Measurements from ENCODE around the gene TASP1. TPM values are rescaled to one million over a fixed set of nuclear protein-coding genes. Genes with fewer than 3 reads are reported as not detected.
A peak's percentile ranks its signal among the peaks of the same experiment; 100 is the strongest.

Gene TASP1
- total and polyA plus RNA-seq, 2 donors from 2014 or later: 6.0 to 22.7 TPM

DNA sequence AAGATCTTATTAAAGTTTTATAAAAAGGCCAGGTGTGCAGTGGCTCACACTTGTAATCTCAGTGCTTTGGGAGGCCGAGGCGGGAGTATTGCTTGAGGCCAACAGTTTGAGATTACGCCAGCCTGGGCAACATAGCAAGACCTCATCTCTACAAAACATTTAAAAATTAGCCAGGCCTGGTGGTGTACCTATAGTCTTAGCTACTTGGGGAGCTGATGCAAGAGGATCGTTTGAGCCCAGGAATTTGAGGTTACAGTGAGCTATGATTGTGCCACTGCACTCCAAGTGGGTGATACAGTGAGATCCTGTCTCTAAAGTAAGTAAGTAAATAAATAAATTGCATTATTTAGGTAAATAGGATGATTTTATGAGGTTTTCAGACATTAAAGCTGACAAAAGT lies 234.4 kb downstream of the TASP1 start:
- Histone ChIP-seq H3K27ac (ENCODE audit: low read depth in 2 of 2, low read length in 2 of 2) (no peak overlapping the region), H3K27me3 (ENCODE audit: control insufficient read depth, insufficient read depth, low read length) (no peaks in the 10 kb centered on the region), H3K4me3 (ENCODE audit: low read length in 3 of 3) (no peak overlapping the region), H3K4me1 (ENCODE audit: control insufficient read depth in 2 of 3, insufficient read depth in 2 of 3, low read depth in 1 of 3, low read length in 3 of 3) (no peaks in the 10 kb centered on the region), H3K9ac (ENCODE audit: low read length in 3 of 3) (no peak overlapping the region), H3K9me3 (ENCODE audit: control insufficient read depth in 2 of 3, insufficient read depth in 1 of 3, low read length in 3 of 3) (no peaks in the 10 kb centered on the region), H3K36me3 (ENCODE audit: control insufficient read depth in 2 of 3, insufficient read depth in 3 of 3, low read length in 3 of 3) (no peaks in the 10 kb centered on the region)
- no peak for DNase-seq
- intact Hi-C loops (cut with DNase I): no loop called here
- TF ChIP-seq, protein P1, sequence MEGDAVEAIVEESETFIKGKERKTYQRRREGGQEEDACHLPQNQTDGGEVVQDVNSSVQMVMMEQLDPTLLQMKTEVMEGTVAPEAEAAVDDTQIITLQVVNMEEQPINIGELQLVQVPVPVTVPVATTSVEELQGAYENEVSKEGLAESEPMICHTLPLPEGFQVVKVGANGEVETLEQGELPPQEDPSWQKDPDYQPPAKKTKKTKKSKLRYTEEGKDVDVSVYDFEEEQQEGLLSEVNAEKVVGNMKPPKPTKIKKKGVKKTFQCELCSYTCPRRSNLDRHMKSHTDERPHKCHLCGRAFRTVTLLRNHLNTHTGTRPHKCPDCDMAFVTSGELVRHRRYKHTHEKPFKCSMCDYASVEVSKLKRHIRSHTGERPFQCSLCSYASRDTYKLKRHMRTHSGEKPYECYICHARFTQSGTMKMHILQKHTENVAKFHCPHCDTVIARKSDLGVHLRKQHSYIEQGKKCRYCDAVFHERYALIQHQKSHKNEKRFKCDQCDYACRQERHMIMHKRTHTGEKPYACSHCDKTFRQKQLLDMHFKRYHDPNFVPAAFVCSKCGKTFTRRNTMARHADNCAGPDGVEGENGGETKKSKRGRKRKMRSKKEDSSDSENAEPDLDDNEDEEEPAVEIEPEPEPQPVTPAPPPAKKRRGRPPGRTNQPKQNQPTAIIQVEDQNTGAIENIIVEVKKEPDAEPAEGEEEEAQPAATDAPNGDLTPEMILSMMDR (IDR thresholded peaks at IDR 0.05; ENCODE audit: borderline replicate concordance, extremely low read depth, insufficient read depth): no peak
- FAIRE-seq: no peak

DNA sequence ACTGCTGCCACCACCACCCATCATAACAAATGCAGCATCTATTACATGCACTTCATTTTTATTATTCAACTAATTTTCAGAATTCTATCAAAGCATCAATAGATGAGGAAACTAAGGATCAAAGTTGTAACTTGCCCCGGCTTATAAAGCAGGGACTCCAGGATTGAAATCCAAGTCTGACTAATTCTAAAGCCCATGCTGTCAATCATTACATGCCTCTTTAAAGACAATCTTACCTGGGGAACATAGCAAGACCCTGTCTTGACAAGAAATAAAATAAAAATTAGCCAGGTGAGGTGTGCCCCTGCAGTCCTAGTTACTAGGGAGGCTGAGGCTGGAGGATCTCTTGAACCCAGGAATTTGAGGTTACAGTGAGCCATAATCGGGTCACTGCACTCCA lies 235.3 kb downstream of the TASP1 start:
- no peak overlapping the region for H3K27ac ChIP-seq (ENCODE audit: low read depth in 2 of 2, low read length in 2 of 2)
- DNase-seq: no peak
- H3K9me3 ChIP-seq (ENCODE audit: control insufficient read depth in 2 of 3, insufficient read depth in 1 of 3, low read length in 3 of 3): no peaks in the 10 kb centered on the region
- H3K4me1 ChIP-seq (ENCODE audit: control insufficient read depth in 2 of 3, insufficient read depth in 2 of 3, low read depth in 1 of 3, low read length in 3 of 3): no peaks in the 10 kb centered on the region
- no peaks in the 10 kb centered on the region for H3K36me3 ChIP-seq (ENCODE audit: control insufficient read depth in 2 of 3, insufficient read depth in 3 of 3, low read length in 3 of 3)
- H3K9ac ChIP-seq (ENCODE audit: low read length in 3 of 3): no peak overlapping the region
- no peak for FAIRE-seq
- H3K4me3 ChIP-seq (ENCODE audit: low read length in 3 of 3): no peak overlapping the region
- H3K27me3 ChIP-seq (ENCODE audit: control insufficient read depth, insufficient read depth, low read length): no peaks in the 10 kb centered on the region
- intact Hi-C loops (cut with DNase I): no loop called here
- TF ChIP-seq, protein P1 (IDR thresholded peaks at IDR 0.05; ENCODE audit: borderline replicate concordance, extremely low read depth, insufficient read depth): no peak

DNA sequence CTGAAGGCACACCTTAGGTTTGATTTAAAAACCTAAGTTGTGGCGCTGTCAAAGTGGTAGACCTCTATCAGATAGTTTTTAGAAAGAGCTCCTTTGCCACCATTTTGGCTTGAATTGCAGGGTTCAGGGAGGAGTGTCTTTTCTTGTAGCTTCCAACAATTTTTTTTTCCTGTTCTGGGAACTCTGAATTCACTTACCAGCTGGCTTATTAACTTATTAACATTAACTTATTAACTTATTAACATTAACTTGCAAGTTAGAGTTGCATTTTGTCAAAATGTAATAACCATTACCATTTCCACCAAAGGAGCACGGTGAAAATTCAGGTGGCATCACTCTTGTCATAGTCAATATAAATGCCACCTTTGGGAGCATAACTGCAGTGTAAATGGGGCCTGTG lies 235.7 kb downstream of the TASP1 start:
- FAIRE-seq (no peak), DNase-seq (no peak)
- H3K9me3 ChIP-seq (ENCODE audit: control insufficient read depth in 2 of 3, insufficient read depth in 1 of 3, low read length in 3 of 3): no peaks in the 10 kb centered on the region
- no peaks in the 10 kb centered on the region for H3K4me1 ChIP-seq (ENCODE audit: control insufficient read depth in 2 of 3, insufficient read depth in 2 of 3, low read depth in 1 of 3, low read length in 3 of 3)
- H3K4me3 ChIP-seq (ENCODE audit: low read length in 3 of 3): no peak overlapping the region
- H3K27ac ChIP-seq (ENCODE audit: low read depth in 2 of 2, low read length in 2 of 2): no peak overlapping the region
- intact Hi-C loops (cut with DNase I): no loop called here
- no peaks in the 10 kb centered on the region for H3K36me3 ChIP-seq (ENCODE audit: control insufficient read depth in 2 of 3, insufficient read depth in 3 of 3, low read length in 3 of 3)
- H3K27me3 ChIP-seq (ENCODE audit: control insufficient read depth, insufficient read depth, low read length): no peaks in the 10 kb centered on the region
- H3K9ac ChIP-seq (ENCODE audit: low read length in 3 of 3): no peak overlapping the region
- TF ChIP-seq, protein P1 (IDR thresholded peaks at IDR 0.05; ENCODE audit: borderline replicate concordance, extremely low read depth, insufficient read depth): no peak

DNA sequence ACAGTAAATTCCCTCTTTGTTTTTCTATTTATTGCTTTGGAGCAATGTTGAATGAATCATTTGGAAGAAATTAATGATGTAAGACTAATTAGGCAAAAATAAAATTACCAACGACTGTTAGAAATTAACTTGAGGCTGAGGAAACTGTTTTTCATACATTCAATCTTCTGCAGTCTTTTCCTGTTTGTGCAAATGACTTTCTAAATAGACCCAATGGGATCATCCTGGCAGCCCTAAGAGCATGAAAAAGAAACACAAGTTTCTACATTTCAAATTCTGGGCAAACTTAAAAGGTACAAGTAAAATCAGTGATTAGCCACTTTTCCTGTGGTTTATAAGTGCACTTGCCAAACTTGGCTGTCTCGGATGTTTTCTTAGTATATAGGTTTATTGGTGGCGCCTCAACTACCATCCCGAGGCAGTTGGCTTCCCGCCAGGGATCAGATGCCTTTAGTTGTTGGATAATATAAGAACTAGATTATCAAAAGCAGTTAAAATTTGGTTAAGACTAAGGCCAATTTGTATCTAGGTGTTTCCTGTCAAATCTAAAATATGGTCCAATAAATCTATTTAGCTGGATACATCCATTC lies 236.5 kb downstream of the TASP1 start:
- no peaks in the 10 kb centered on the region for H3K27me3 ChIP-seq (ENCODE audit: control insufficient read depth, insufficient read depth, low read length)
- H3K9me3 ChIP-seq (ENCODE audit: control insufficient read depth in 2 of 3, insufficient read depth in 1 of 3, low read length in 3 of 3): no peaks in the 10 kb centered on the region
- peak overlapping the region in 1 of 3 donors; percentile 15 for H3K4me3 ChIP-seq (ENCODE audit: low read length in 3 of 3)
- H3K9ac ChIP-seq (ENCODE audit: low read length in 3 of 3): no peak overlapping the region
- no peak for DNase-seq
- intact Hi-C loops (cut with DNase I): no loop called here
- H3K36me3 ChIP-seq (ENCODE audit: control insufficient read depth in 2 of 3, insufficient read depth in 3 of 3, low read length in 3 of 3): no peaks in the 10 kb centered on the region
- no peak overlapping the region for H3K27ac ChIP-seq (ENCODE audit: low read depth in 2 of 2, low read length in 2 of 2)
- FAIRE-seq: no peak
- TF ChIP-seq, protein P1 (IDR thresholded peaks at IDR 0.05; ENCODE audit: borderline replicate concordance, extremely low read depth, insufficient read depth): no peak
- no peaks in the 10 kb centered on the region for H3K4me1 ChIP-seq (ENCODE audit: control insufficient read depth in 2 of 3, insufficient read depth in 2 of 3, low read depth in 1 of 3, low read length in 3 of 3)

Data from kidney (tissue), 14 donors.